ENCODE results near the gene MEAK7. TPM values are rescaled to one million over a fixed set of nuclear protein-coding genes. Genes with fewer than 3 reads are reported as not detected.

Gene MEAK7
- total RNA-seq, 2 experiments from 2014 or later, result 21.1 to 22.4 TPM

- ATAC-seq (no peak), DNase-seq (no peak)
- no peak for TF ChIP-seq CTCF (IDR thresholded peaks at IDR 0.05)
- Mint-ChIP-seq H3K4me3 (no peak overlapping the region), H3K4me1 (ENCODE audit: low read depth) (no peaks in the 10 kb centered on the region), H3K27ac (no peak overlapping the region), H3K36me3 (ENCODE audit: low read depth) (no peaks in the 10 kb centered on the region), H3K27me3 (no peaks in the 10 kb centered on the region), H3K9me3 (no peaks in the 10 kb centered on the region)
- intact Hi-C loops (cut with micrococcal nuclease), result no loop called here
- POLR2A ChIA-PET, result no interaction called here
- CTCF ChIA-PET, result no interaction called here
Observed at GRCh38 chr16:84459941-84460405, 44.5 kb downstream of the MEAK7 start.

- ATAC-seq, result no peak
- DNase-seq, result no peak
- ChIA-PET POLR2A (no interaction called here), CTCF (no interaction called here)
- H3K4me3 Mint-ChIP-seq, result no peak overlapping the region
- H3K9me3 Mint-ChIP-seq, result no peaks in the 10 kb centered on the region
- TF ChIP-seq CTCF (IDR thresholded peaks at IDR 0.05), result no peak
- intact Hi-C loops (cut with micrococcal nuclease), result no loop called here
- H3K4me1 Mint-ChIP-seq (ENCODE audit: low read depth), result no peaks in the 10 kb centered on the region
- no peaks in the 10 kb centered on the region for H3K36me3 Mint-ChIP-seq (ENCODE audit: low read depth)
- no peaks in the 10 kb centered on the region for H3K27me3 Mint-ChIP-seq
- H3K27ac Mint-ChIP-seq, result no peak overlapping the region
Observed at GRCh38 chr16:84459533-84459894, 44.9 kb downstream of the MEAK7 start.

- H3K27me3 Mint-ChIP-seq, result no peaks in the 10 kb centered on the region
- no peak overlapping the region for H3K27ac Mint-ChIP-seq
- CTCF ChIA-PET, result no interaction called here
- intact Hi-C loops (cut with micrococcal nuclease), result no loop called here
- H3K4me1 Mint-ChIP-seq (ENCODE audit: low read depth), result no peaks in the 10 kb centered on the region
- no peaks in the 10 kb centered on the region for H3K9me3 Mint-ChIP-seq
- TF ChIP-seq CTCF (IDR thresholded peaks at IDR 0.05), result no peak
- DNase-seq (no peak), ATAC-seq (no peak)
- H3K36me3 Mint-ChIP-seq (ENCODE audit: low read depth), result no peaks in the 10 kb centered on the region
- POLR2A ChIA-PET, result no interaction called here
- H3K4me3 Mint-ChIP-seq, result no peak overlapping the region
Observed at GRCh38 chr16:84458606-84459532, 45.6 kb downstream of the MEAK7 start.

GRCh38 chr16:84455031-84455430 is 49.4 kb downstream of the MEAK7 start:
- no peaks in the 10 kb centered on the region for H3K27me3 Mint-ChIP-seq
- CTCF ChIA-PET, result no interaction called here
- ATAC-seq (no peak), DNase-seq (no peak)
- POLR2A ChIA-PET, result no interaction called here
- H3K4me3 Mint-ChIP-seq, result no peak overlapping the region
- no peaks in the 10 kb centered on the region for H3K9me3 Mint-ChIP-seq
- intact Hi-C loops (cut with micrococcal nuclease), result no loop called here
- no peaks in the 10 kb centered on the region for H3K4me1 Mint-ChIP-seq (ENCODE audit: low read depth)
- no peak overlapping the region for H3K27ac Mint-ChIP-seq
- no peak for TF ChIP-seq CTCF (IDR thresholded peaks at IDR 0.05)
- no peaks in the 10 kb centered on the region for H3K36me3 Mint-ChIP-seq (ENCODE audit: low read depth)

Other genes starting within 250 kb of the MEAK7 start
- gene WFDC1, start 209.8 kb downstream of the MEAK7 start, total RNA-seq, result not detected
- gene ATP2C2, start 136.1 kb downstream of the MEAK7 start, total RNA-seq, result not detected
- 100 to 1,000 TPM; 664 to 677 TPM for gene COTL1, start 113.4 kb upstream of the MEAK7 start, total RNA-seq
- gene KLHL36, start 143.9 kb upstream of the MEAK7 start, total RNA-seq, result 10 to 100 TPM; 41.0 to 44.0 TPM
- gene USP10, start 195.3 kb upstream of the MEAK7 start, total RNA-seq, result 100 to 1,000 TPM; 116 TPM